Stimulated activated CD8-positive, alpha-beta memory T cell treated with anti-CD3 and anti-CD28 coated beads, Interleukin-4, amount 100 ng/mL, for 1 hour (primary cell): ENCODE results near the gene LTBP1.
"Not testable (repeated sequence)": the region's sequence is repeated elsewhere in the genome, so short reads cannot be mapped to it uniquely, and the experiment has no call there.

ENCODE experiments used
- DNase-seq, 2 donors: peaks; one replicate each; pipeline ENCODE4 v3.0.0-alpha.2; 2020; ENCODE audit warnings: low read depth in 2 of 2, low spot score in 1 of 2

Gene LTBP1

GRCh38 chr2:33334083-33334482 is 387.3 kb downstream of the LTBP1 start:
- DNase-seq = no peak

GRCh38 chr2:33335516-33335915 is 388.8 kb downstream of the LTBP1 start:
- DNase-seq = no peak

- no peak for DNase-seq
Measured at GRCh38 chr2:33336036-33336625, 389.4 kb downstream of the LTBP1 start.

- DNase-seq = no peak
Measured at GRCh38 chr2:33337385-33337960, 390.7 kb downstream of the LTBP1 start.

GRCh38 chr2:33337981-33338380 is 391.2 kb downstream of the LTBP1 start:
- no peak for DNase-seq

GRCh38 chr2:33339269-33339668 is 392.5 kb downstream of the LTBP1 start:
- DNase-seq = no peak

- DNase-seq = no peak
Measured at GRCh38 chr2:33340280-33340679, 393.5 kb downstream of the LTBP1 start.

- DNase-seq = no peak
Measured at GRCh38 chr2:33342171-33342570, 395.4 kb downstream of the LTBP1 start.

- DNase-seq = no peak
Measured at GRCh38 chr2:33342705-33343104, 396.0 kb downstream of the LTBP1 start.

- no peak for DNase-seq
Measured at GRCh38 chr2:33343387-33343895, 396.7 kb downstream of the LTBP1 start.

GRCh38 chr2:33344230-33344629 is 397.5 kb downstream of the LTBP1 start:
- no peak for DNase-seq

GRCh38 chr2:33347856-33348255 is 401.1 kb downstream of the LTBP1 start:
- DNase-seq = no peak

GRCh38 chr2:33350632-33351031 is 403.9 kb downstream of the LTBP1 start:
- DNase-seq = no peak

- no peak for DNase-seq
Measured at GRCh38 chr2:33351781-33352180, 405.0 kb downstream of the LTBP1 start.

- DNase-seq = no peak
Measured at GRCh38 chr2:33354981-33355380, 408.2 kb downstream of the LTBP1 start.

- no peak for DNase-seq
Measured at GRCh38 chr2:33358878-33359277, 412.1 kb downstream of the LTBP1 start.

GRCh38 chr2:33363325-33364298 is 416.9 kb downstream of the LTBP1 start:
- DNase-seq = no peak

GRCh38 chr2:33365264-33365970 is 418.7 kb downstream of the LTBP1 start:
- DNase-seq = no peak

GRCh38 chr2:33366473-33366872 is 419.7 kb downstream of the LTBP1 start:
- DNase-seq = no peak

GRCh38 chr2:33368524-33368923 is 421.8 kb downstream of the LTBP1 start:
- not testable (repeated sequence) for DNase-seq

GRCh38 chr2:33369191-33369590 is 422.4 kb downstream of the LTBP1 start:
- no peak for DNase-seq
